H7 (cell line): Measurements from ENCODE around the gene LMNA. TPM values are rescaled to one million over a fixed set of nuclear protein-coding genes. Genes with fewer than 3 reads are reported as not detected.
A peak's percentile ranks its signal among the peaks of the same experiment; 100 is the strongest.

Experiments used
- DNase-seq: peaks from one replicate; pipeline ENCODE4 v3.0.0; 2012
- H3K27me3 ChIP-seq: 2 replicates; pipeline ENCODE4 v1.6.0; 2011; ENCODE audit warnings: mild to moderate bottlenecking, low read length; ENCODE audit not compliant: control insufficient read depth, insufficient read depth
- H3K36me3 ChIP-seq: replicated peaks from 2 replicates; pipeline ENCODE4 v1.5.1; 2011; ENCODE audit warnings: low read length; ENCODE audit not compliant: control insufficient read depth, insufficient read depth
- H3K4me3 ChIP-seq: 2 replicates; pipeline ENCODE4 v1.5.1; 2011; ENCODE audit warnings: low read depth, mild to moderate bottlenecking, control low read depth, low read length, moderate library complexity; ENCODE audit not compliant: insufficient read depth
- total RNA-seq: library from RNA; depleted of rRNA; stranded (reverse); fragments of >200 nt; shearing (Covaris generic); gene quantifications from 2 replicates; pipeline ENCODE4 v1.2.3, GENCODE V29; 2014

The LMNA gene
- total RNA-seq, 1 experiment from 2014 or later, result 119 TPM

- H3K36me3 ChIP-seq, result no peaks in the 10 kb centered on the region
- no peak for DNase-seq
- no peak overlapping the region for H3K4me3 ChIP-seq
- H3K27me3 ChIP-seq, result no peaks in the 10 kb centered on the region
Observed at GRCh38 chr1:156144742-156145141, 30.2 kb downstream of the LMNA start.

GRCh38 chr1:156145650-156146019, 31.1 kb downstream of the LMNA start:
- Histone ChIP-seq H3K27me3 (no peaks in the 10 kb centered on the region), H3K4me3 (no peak overlapping the region), H3K36me3 (no peaks in the 10 kb centered on the region)
- DNase-seq, result no peak

GRCh38 chr1:156146020-156146768, 31.7 kb downstream of the LMNA start:
- no peaks in the 10 kb centered on the region for H3K36me3 ChIP-seq
- H3K27me3 ChIP-seq, result no peaks in the 10 kb centered on the region
- no peak overlapping the region; the same call in 1 of the 2 replicates for H3K4me3 ChIP-seq
- peak; percentile 78 for DNase-seq

DNA sequence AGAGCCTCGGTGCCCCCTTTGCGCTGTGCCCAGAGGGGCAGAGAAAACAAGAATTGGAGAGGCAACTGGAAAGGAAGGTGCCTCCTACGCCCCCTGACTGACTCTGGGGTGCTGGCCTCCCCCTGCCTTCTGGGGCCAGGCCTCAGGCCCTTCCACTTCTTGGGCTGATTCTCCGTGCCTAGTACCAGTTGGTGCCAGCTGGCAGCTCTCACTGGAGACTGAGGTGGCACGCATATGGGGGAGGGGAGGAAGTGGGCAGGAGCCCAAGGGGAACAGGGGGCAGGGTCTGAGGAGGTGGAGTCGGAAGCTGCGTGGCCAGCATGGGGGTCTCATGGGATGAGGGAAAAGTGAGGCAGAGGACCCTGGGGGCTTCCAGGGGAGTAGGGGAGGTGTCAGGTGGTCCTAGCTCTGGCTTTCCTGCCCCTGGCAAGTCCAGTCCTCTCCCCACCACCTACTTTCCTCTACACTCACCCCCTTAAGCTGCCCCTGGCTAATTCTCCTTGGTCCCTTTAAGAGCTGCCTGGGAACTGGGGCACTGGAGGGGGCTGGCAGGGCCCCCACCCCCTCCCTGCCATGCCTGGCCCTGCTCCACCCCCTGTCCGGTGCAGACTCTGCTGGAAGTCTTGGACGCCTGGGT, 32.4 kb downstream of the LMNA start:
- no peak for DNase-seq
- Histone ChIP-seq H3K36me3 (no peaks in the 10 kb centered on the region), H3K4me3 (no peak overlapping the region), H3K27me3 (no peaks in the 10 kb centered on the region)

DNA sequence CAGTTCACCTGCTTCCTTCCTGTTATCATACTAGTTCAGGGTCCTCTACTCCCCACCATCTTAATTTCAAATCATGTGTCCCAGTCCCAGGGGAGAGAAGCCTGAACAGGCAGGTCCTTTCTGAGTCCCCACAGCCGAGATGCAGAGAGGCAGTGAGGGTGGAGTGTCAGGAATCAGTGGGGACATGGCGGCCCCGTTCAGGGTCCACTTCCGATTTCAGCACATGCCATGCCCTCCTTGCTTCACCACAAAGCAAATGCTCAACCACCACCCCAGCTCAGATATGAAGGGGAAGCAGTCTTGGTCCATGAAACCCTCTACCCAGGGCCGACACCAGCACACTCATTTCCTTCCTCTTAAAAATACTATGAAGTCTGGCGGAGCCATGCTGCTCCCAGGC, 33.7 kb downstream of the LMNA start:
- Histone ChIP-seq H3K36me3 (no peaks in the 10 kb centered on the region), H3K27me3 (no peaks in the 10 kb centered on the region), H3K4me3 (no peak overlapping the region)
- no peak for DNase-seq

DNA sequence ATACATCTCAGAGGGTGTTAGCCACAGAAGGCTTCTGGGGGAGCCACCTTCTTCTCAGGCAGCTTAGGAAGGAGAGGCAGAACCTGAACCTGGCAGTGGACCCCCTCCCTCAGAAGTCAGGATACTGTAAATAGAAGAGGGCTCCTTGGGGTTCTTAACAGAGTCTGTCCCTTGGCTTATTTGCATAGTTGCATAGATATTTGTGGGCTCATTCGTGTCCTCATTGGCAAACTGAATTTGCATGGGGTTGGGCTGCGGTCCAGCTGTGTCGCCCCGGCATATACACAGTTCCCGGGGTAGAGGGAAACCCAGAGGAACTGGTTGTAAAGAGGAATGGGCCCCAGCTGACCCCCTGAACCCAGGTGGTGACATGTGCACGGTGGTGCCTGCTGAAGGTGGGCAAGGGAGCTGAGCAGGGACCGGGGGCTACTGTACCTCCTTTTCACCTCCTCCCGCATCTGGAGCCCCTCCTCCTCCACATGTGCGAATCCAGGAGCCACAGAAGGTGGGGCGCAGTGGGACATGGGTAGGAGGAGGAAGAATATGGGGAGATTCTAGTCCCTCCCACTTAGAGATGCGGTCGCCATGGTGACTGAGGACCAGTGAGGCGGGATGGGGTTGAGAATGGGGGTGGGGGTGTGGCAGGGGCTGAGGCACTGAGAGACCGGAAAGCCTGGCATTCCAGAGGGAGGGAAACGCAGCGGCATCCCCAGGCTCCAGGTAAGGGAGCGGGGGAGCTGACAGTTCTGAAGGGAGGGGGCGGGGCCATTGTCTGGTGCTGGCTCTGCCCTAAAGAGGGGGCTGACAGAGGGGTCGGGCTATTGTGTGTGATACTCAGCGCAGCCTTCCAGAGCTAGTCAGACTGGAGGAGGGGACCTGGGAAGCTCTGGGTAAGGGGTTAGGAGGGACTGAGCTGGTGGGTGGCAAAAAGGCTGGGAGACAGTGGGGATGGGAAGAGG, 35.1 kb downstream of the LMNA start:
- H3K36me3 ChIP-seq, result no peaks in the 10 kb centered on the region
- DNase-seq, result peak; percentile 95
- peak overlapping the region; percentile 10; the same call in 1 of the 2 replicates for H3K4me3 ChIP-seq
- H3K27me3 ChIP-seq, result no peaks in the 10 kb centered on the region

DNA sequence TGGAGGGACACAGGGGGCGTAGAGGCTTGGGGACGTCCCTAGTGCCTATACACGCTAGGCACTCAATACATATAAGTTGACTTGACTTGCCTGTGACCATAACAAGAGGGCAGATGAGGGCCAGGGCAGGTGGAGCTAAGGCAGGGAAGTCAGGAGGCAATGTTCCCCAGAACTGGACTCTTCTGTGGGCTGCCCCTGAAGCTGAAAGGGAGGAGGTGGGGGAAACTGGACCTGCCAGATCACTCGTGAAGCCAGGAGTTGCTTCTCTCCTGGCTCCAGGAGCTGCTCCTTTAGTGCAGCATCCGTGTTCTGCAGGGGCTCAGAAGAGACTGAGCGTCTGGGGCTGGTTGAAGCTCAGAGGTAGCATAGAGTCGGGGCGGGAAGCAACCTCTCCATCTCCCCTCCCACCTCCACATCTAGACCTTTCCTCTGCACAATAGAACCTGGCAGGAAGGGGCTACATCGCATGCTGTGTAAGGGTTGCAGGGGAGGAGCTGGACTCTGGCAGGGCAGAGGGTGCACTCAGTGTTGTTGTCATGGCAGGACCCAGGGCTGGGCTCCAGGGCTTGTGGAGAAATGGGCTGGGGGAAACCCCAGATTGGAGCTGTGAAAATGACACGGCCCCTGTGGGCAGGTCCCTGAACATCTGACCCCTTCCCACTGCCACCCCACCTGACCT, 36.0 kb downstream of the LMNA start:
- Histone ChIP-seq H3K27me3 (no peaks in the 10 kb centered on the region), H3K4me3 (0 out of 2 replicates have a peak overlapping the region, but pooled peaks have one; percentile 10), H3K36me3 (no peaks in the 10 kb centered on the region)
- peak; percentile 54 for DNase-seq

DNA sequence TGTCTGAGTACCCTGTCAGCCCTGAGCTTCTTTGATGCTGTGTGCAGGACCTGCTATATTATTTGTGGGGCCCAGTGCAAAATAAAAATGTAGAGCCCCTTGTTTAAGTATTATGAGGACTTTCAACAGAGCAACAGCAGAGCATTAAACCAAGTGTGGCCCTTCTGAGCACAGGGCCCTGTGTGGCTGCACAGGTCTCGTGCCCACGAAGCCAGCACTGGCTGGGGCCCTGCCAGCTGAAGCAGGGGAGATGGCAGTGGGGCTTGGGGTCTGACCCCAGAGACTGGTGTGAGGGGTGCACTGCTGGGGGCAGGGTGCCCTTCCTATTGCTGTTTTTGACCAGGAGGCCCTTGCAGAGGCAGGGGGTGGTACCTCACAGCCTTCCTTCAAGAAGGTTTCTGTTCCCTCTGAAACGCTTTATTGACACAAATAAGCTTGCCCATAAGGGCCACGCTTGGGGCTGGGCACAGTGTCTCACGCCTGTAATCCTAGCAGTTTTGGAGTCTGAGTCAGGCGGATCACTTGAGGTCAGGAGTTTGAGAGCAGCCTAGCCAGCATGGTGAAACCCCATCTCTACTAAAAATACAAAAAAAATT, 36.7 kb downstream of the LMNA start:
- no peak for DNase-seq
- H3K4me3 ChIP-seq, result no peak overlapping the region
- H3K36me3 ChIP-seq, result no peaks in the 10 kb centered on the region
- H3K27me3 ChIP-seq, result no peaks in the 10 kb centered on the region

- H3K36me3 ChIP-seq, result no peaks in the 10 kb centered on the region
- no peaks in the 10 kb centered on the region for H3K27me3 ChIP-seq
- H3K4me3 ChIP-seq, result no peak overlapping the region
- no peak for DNase-seq
Observed at GRCh38 chr1:156152628-156153027, 38.1 kb downstream of the LMNA start.

- Histone ChIP-seq H3K36me3 (no peaks in the 10 kb centered on the region), H3K4me3 (no peak within 1 kb of the TSS), H3K27me3 (no peaks in the 10 kb centered on the region)
- DNase-seq, result peak; percentile 56
Observed at GRCh38 chr1:156153362-156153761, 38.9 kb downstream of the LMNA start, which contains the start of gene SEMA4A. SEMA4A (plus strand) TSS chr1:156153585; CDS start chr1:156154579, 994 bp downstream.

GRCh38 chr1:156154317-156154749, 39.8 kb downstream of the LMNA start:
- Histone ChIP-seq H3K4me3 (no peak overlapping the region), H3K27me3 (no peaks in the 10 kb centered on the region), H3K36me3 (no peaks in the 10 kb centered on the region)
- no peak for DNase-seq

GRCh38 chr1:156155756-156156510, 41.4 kb downstream of the LMNA start:
- H3K36me3 ChIP-seq, result no peaks in the 10 kb centered on the region

DNA sequence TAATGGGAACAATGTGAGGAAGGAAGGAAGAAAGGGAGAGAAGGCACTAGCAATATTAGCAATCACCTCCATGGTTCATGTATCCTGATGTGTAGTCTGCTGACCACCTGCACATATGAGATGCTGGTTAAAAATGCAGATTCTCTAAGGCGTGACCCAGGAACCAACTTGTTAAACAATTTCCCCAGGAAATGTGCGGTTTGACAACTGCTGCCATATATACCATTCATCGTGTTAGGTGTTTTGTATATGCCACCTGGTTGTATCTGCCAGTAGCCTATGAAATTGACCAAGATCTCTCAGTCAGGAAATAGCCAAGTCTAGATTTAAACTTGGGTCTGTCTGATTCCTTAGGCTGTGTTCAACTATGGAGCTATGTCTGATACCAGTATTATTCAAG, 43.0 kb downstream of the LMNA start:
- DNase-seq, result no peak
- H3K36me3 ChIP-seq, result no peaks in the 10 kb centered on the region
- no peak overlapping the region for H3K4me3 ChIP-seq
- no peaks in the 10 kb centered on the region for H3K27me3 ChIP-seq

More at GRCh38 chr1:156155756-156156510, 41.4 kb downstream of the LMNA start:
- no peak for DNase-seq
- no peaks in the 10 kb centered on the region for H3K27me3 ChIP-seq
- H3K4me3 ChIP-seq, result no peak overlapping the region
